Measurements from ENCODE around the gene SLC39A13.

GRCh38 chr11:47407746-47408590 is at the start of gene SLC39A13:
- no peak for TF ChIP-seq EZH2phosphoT487 (IDR thresholded peaks at IDR 0.05; ENCODE audit: insufficient read depth, low read depth)
- no peak for TF ChIP-seq EZH2 (IDR thresholded peaks at IDR 0.05; ENCODE audit: insufficient read depth, poor library complexity, severe bottlenecking)

Data from GM23248 (cell line).